Smooth muscle cell of the brain vasculature (primary cell): ENCODE results near the gene RPL28.

Source experiments
- DNase-seq: peaks from one replicate; pipeline ENCODE4 v3.0.0-alpha.2; 2012; ENCODE audit warnings: low read depth, low spot score

Gene RPL28

DNA sequence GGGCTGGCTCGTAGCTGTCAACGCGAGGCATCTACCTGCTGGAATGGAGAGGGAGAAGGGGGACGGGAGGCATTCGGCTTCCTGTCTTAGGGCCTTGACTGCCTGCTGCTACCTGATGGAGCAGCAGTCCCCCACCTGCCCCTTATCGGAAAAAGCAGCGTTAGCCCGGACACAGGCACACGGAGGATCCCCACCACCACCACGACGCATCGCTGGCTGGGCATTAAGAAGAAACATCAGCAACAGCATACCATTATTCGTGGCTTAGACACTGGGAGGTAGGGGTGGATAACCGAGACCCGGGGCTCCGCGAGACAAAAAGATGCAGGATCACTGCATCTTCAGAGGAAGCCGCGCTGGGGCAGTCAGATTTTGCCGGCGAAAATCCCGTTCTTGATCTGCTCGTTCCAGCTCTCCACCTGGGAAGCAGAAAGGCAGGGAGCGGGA lies 32.4 kb upstream of the RPL28 start:
- DNase-seq = no peak

DNA sequence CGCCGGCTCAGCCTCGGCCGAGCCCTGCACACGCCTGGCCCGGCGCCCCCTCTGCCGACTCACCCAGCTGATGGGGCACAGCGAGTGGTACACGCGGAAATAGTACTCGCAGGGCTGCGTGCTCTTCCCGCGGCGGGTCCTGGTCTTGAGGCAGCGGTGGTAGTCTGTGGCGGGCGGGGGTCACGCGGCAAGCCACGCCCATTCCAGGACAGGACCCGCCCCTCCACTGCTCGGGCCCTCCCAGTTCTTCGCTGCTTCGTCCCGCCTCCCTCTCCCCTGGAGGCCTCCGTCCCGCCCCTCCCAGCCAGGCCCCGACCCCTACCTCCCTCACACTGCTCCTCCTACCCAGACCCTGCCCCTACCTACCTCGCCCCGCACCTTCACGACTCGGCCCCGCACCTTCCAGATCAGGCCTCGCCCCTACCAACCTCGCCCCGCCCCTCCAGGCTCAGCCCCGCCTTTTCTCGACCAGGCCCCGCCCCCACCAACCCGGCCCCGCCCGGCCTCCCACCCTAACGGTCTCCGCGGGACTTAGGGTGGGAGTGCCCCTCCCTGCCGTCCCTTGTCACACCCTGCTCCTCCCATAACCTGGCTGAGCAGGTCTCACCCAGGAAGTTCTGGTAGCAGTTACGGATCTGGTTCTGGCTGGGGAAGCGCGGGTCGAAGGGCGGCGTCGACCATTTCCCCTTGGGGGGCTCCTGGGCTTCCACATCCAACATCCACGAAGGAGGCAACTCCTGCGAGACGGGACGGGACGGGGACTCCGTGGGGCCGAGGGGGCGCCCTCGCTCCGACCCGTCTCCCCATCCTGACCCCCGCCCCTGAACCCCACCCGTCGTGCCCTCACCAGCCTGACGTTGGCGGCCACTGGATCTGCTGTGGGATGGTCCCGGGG lies 31.7 kb upstream of the RPL28 start:
- DNase-seq = no peak

DNA sequence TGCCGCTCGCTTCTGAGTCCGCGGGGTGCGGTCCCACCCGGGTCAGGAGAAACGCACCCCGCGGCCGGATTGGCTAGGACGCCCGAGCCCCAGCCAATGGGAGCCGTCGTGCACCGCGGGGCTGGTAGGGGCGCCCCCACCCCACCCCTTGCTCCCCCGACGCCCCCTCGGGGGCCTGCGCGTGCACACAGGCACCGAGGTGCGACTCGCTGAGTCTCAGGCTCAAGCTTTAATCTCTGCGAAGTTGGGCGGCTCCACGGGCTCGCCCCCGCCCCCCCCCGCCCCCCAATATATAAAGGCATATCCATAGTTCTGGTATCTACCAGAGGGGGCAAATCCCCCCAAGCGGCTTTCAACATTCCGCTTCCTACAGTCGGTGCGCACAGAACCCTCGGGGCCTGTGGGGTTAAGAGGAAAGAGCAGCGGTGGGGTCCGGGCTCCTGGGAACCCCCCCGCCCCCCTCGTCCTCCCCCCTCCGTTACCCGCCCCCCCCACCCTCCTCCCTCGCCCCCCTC lies 31.0 kb upstream of the RPL28 start, which contains the start of gene COX6B2:
COX6B2 (minus strand) TSS at position 22 of the 515 bp plus-strand sequence. CDS start 198 bp downstream, outside the sequence.
- no peak for DNase-seq

DNA sequence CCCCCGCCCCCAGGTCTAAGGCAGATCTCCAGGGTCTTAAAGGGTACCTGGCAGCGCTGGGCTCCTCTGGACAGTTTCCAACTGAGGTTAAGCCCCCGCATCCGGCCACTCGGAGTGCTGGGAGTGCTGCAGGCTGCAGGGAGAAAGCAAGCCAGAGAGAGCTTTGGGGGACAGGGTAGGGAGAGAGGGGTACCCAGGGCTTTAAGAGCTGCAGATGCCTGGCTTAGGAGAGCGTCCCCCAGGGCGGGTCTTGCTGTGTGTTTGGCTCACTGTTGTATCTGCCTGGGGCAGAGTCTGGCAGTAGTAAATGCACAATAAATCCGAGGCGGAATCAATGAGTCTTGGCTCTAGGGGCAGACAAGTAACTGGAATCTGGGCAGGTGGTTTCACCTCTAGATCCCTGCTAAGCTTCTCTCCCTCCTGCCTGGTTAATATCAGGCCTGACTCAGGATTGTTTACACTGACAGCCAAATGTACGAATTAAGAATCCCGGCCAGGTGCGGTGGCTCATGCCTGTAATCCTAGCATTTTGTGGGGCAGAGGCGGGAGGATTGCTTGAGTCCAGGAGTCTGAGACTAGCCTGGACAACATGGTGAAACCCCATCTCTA lies 30.4 kb upstream of the RPL28 start:
- DNase-seq = no peak

DNA sequence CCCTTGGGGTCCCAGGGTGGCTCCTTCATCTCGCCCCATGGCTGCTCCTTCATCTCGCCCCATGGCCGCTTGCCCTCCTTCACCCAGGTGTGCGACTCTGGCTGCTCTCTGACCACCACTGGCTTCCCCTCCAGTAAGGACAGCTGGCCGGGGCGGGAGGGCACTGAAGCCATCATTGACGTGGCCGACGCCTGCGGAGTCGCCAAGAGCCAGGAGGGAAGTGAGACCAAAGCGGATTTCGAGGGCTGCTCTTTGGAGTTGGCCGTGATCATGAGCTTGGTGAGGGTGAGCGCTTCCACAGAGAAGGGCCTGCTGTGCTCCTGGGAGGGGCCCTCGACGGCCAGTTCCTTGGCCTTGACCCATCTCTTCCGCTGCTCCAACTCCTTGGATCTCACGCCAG lies 27.2 kb upstream of the RPL28 start:
- DNase-seq = no peak

DNA sequence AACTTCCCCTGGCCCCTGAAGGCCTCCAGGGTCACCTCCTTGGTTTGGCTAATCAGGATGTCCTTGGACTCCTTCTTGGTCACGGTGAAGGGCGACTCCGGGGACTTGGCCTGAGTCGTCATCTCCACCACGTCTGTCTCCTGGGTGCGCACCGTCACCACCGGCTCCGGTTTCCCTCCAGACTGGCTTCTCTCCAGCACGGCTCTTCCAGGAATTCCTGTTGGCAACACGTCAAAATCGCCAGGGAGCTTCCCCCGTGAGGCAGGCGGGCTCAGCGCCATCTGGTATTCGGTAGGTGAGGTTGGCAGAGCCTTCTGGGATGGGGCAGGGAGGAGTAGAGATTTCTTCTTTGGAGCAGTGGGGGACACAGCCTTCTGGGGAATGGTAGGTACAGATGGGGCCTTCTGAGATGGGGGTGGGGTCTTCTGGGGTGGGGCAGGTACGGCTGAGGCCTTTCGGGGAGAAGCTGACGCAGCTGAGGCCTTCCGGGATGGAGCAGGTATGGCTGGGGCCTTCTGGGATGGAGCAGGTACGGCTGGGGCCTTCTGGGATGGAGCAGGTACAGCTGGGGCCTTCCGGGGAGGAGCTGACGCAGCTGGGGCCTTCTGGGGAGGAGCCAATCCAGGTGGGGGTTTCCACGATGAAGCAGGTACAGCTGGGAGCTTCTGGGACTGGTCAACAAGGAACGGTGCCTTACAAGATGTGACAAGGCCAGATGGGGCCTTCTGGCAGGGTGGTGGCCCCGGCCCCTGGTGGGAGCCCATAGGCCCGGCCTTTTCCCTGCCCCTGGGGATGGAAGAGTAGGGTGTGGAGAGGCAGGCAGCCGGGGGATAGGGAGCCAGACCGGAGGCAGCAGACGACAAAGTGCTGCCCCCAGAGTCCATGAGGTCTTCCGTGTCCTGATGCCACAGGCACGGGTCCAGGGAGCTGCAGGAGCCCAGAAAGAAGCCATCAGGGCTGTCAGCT lies 26.5 kb upstream of the RPL28 start:
- no peak for DNase-seq

DNA sequence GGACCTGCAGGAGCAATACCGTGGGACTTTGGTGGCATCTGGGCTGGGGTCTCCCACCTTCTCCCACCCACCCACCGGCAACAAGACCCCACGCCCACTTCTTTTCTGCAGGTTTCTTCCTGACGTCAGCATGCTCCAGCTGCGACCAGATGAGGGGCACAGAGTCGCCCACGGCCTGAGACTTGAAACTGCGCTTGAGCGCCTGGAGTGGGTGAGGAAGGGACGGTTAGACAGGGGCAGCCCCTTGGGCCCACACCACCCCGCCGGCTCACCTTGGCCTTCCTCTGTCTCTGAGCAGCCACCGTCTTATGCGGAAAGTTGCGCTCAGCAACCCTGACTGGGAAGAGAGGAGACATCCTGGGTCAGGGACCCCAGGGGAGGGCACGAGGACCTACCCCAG lies 24.8 kb upstream of the RPL28 start:
- DNase-seq = no peak

DNA sequence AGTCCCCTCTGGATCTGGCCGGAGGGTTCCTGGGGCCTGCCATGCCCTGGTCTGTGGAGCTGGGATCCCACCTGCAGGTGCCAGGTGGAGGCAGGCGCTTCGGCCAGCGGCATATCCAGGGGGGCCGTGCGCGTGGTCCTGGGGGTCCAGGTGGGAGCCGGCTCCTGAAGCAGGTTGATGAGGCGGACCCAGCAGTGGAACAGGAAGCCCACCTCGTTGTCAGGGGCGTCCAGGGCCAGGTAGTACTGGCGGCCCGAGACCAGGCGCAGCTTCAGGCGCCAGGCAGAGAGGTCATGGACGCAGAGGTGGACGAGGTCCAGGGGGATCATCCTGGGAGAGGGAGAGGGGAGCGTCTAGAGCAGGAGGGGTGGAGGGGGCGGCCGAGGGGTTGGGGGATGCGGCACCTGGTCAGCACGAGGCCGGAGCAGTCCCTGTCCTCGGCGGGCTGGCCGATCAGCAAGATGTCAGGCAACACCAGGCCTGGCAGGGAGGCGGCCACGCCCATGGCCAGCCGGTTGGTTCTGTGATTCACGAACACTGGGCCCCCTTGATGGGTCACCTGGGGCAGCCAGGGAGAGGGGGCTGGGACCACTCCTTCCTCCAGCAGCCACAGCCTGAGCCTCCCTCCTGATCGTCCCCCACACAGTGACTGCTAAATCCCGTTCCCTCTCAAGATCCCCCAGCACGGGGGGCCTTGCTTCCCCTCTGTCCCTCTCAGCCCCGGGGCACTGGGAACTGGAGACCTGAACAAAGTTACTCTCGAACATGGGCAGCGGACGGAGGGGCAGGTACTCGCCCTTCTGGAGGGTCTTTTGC lies 23.4 kb upstream of the RPL28 start:
- DNase-seq = no peak

DNA sequence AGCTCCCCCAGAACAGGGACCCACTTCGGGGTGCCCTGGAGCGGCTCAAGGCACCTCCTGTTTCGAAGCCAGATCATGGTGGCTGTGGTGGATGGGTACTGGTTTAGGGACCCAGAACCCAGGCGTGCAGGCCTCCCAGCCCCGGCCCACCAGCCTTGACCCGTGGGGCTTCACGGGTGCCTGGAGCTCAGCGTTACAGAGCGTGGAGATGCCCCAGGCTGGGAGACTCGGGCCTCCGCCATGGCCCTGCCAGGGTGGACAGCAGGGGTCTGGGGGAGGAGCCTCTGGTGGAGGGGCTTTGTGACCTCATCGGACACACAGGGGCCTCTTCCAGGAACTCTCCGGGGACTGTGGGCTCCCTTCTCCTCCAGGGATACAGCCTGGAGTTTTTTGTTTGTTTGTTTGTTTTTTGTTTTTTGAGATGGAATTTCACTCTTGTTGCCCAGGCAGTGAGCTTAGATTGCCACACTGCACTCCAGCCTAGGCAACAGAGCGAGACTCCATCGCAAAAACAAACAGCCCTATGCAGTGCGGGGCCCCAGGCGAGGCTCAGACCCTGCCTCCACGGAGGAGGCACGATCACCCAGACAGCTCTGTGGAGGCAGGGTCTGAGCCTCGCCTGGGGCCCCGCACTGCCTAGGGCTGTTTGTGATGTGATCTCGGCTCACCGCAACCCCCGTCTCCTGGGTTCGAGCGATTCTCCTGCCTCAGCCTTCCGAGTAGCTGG lies 22.6 kb upstream of the RPL28 start, which contains the start of gene GARIN5B:
GARIN5B (minus strand) TSS at position 271 of the 727 bp plus-strand sequence; CDS start at position 77, 194 bp downstream.
- DNase-seq = no peak

DNA sequence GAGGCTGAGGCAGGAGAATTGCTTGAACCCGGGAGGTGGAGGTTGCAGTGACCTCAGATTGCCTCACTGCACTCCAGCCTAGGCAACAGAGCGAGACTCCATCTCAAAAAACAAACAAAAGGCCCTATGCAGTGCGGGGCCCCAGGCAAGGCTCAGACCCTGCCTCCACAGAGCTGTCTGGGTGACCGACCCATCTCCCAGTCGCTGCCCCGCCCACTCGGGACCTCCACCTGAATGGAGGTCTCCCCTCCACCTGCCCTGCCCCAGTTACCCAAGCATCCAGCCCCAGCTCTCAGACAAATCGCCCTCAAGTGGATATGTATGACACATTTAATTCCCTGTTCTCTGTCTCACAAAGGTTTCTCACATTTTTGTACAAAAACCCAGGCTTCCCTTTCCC lies 20.5 kb upstream of the RPL28 start:
- no peak for DNase-seq

DNA sequence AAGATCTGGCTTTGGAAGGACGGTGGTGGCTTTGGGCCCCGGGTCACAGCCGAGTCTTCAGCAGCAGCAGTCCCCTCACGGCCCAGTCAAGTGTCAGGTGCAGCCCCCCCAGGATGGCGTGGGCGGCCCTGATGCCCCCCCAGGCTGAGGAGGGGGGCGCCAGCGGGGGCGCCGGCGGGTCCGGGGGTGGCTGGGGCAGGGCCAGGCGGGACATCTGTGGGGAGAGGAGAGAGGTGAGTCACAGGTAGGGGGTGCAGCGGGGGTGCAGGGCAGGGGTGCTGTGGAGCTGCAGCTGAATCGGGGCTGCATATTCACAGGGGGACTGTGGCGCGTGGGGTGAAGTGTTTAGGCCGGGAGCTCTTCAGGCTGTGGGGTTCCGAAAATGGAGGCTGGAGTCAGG lies 19.8 kb upstream of the RPL28 start:
- no peak for DNase-seq

DNA sequence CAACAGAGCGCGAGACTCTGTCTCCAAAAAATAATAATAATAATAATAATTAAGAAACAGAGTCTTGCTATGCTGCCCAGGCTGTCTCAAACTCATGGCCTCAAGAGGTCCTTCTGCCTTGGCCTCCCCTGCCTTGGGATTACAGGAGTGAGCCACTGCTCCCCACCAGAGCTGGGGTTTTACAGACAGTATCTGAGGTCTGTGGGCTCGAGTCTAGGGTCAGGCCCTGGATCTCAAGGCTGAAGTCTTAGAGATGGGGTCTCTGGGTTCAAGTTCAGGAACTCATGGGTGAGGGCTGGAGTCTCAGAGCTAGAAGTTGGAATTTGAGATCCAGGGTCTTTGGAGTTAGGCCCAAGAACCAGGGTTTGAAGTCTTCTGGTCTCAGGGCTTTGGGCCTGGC lies 18.9 kb upstream of the RPL28 start:
- DNase-seq = no peak

DNA sequence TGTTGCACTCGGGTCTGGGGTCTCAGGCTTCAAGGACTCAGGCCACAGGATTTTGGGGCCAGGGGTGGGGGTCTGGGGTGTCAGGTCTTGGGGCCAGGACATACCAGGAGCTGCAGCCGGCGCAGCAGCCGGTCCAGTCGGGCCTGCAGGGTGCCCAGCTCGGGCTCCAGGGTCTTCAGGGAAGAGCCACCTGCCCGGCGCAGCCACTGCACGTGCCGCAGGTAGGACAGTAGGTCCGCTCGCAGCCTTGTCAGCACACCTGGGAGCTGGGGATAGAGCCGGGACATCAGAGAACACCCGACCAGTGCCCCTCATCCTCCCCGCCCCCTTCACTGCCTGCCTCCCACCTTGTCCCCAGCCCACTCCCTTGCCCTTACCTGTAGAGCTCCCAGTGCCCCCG lies 17.6 kb upstream of the RPL28 start:
- no peak for DNase-seq

DNA sequence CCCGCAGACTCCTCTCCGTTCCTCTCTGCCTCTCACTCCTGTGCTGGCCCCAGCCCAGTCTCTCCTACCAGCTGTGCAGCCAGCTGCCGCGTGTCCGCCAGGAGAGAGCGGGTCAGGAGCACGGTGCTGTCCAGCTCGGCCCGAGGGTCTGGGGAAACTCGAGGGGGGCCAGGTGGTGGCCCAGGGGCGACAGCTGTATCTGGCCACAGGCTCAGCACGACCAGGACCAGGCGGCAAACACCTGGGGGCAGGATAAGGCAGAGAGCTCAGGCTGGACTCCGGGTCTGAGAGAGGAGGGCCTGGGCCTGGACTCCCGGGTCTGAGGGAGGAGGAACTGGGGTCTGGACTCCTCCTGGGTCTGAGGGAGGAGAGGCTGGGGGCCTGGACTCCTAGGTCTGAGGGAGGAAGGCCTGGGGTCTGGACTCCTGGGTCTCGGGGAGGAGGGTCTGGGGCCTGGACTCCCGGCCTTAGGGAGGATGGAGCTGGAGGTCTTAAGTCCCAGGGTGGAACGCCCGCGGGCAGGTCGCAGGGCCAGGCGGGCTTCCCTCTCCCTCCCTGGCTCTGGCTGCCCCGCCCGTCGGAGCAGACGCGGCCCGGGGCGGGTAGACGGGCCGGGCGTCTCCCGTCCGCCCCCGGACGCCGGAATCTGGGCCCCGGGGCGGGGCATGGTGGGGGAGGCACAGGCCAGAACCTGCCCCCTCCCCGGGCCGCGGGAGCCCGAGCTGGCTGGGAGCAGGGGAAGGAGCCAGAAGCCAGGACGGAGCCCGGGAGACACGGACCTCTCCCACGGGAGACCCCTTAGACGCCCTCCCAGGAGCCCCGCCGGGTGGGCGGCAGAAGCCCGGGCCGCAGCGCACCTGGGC lies 16.8 kb upstream of the RPL28 start:
- DNase-seq = no peak

DNA sequence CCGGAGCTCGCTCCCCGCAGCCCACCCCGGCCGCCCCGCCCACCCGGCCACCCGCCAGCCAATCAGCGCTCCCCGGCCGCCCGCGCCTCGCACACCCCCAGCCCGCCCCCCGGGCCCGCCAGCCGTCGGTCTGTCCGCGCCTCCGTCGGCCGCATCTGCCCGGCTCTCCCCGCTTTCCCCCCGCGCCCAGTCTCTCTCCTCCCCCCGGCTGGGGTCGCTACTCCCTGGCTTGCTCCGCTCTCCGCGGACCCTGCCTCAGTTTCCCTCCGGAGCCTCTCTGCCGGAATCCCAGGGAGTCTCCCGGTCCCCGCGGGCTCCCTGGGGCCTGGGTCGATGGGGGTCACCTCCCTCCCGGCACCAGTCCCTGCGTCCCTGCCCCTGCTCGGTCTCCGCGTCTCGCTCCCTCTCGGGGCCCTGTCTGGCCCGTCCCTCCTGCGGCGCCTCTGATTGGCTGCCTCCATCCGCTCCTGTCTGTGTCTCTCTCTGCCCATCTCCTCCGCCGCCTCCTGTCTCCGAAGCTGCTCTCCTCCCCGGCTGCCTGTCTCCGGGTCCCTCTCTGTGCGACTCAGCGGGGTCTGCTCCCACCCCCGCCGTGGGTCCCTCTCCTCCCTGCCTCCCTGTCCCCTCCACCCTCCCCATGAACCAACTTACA lies 16.0 kb upstream of the RPL28 start:
- DNase-seq = no peak

DNA sequence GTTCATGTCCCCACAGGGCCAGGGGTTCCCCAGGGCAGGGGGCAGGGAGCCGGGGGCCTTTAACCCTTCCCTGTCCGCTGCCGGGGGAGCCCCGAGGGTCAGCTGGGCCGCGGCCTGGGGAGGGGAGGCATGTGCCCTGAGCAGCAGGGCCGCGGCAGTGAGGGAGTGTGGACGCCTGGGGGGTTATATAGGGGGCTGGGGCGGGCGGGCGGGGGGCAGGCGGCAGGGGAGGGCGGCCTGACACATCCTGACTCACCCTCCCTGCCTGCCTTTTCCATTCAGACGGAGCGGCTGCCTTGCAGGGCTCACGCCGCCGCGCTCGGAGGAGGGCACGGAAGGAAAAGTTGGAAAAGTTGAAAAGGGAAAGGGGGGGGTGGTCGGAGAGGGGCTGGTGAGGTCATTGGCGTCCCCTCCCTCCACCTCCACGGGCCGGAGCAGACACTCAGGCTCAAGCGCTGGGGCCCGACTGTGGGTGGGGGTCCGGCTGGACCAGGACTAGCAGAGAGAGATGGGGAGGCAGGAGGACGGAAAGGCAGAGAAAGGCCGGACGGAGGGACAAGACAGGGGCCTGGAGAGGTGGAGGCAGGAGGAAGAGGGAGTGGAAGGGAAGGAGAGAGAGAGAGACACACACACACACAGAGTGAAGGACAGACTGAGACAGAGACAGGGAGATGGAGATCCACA lies 15.3 kb upstream of the RPL28 start, which contains the start of gene IL11:
IL11 (minus strand) TSS at position 159 of the 684 bp plus-strand sequence; CDS start at position 6, 153 bp downstream.
- no peak for DNase-seq

DNA sequence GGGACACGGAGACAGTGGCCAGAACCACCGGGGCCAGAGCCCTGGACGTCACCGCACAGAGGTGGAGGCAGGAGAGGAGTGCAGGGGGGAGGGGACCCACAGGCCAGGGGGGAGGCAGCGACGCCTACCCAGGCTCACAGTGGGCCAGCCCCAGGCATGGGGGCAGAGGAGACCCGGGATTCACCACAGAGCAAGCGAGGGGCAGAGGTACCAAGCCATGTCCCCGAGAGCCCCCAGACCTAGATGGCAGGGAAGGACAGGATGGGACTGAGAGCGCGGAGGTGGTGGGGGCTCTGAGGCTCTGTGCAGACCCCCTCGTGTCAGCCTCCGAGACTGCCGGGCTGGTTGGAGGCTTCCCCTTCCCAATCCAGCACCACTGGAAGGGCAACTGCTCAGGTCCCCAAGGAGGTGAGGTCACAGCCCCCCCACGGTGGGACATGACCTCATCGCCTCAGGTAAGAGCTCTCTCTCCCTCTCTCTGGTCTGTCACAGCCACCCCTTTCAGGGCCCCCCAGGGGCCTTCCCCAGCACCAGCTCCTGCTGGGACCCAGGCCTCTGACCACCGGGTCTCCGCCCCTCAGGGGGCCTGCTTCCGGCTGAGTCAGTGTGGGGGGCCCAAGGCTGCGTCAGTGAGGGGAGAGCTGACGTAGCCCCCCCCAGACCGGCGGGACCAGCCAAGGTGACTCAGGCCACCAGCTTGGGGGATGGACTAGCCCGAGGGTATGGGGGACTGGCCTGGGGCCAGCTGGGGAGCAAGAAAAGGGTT lies 13.2 kb upstream of the RPL28 start:
- no peak for DNase-seq
